Colonic mucosa (tissue), 4 donors: Measurements from ENCODE around the gene IL17RD. TPM values are rescaled to one million over a fixed set of nuclear protein-coding genes. Genes with fewer than 3 reads are reported as not detected.

Experiments used
- DNase-seq: peaks from one replicate; pipeline ENCODE4 v3.0.0-alpha.2; 2020
- H3K27ac ChIP-seq: fragments of 200-600 bp; one replicate; pipeline ENCODE4 v1.8.0; 2021
- H3K27me3 ChIP-seq: fragments of 200-600 bp; one replicate; pipeline ENCODE4 v1.8.0; 2021
- H3K36me3 ChIP-seq: fragments of 200-600 bp; one replicate; pipeline ENCODE4 v1.8.0; 2021
- H3K4me1 ChIP-seq: fragments of 200-600 bp; one replicate; pipeline ENCODE4 v1.8.0; 2021; ENCODE audit warnings: mild to moderate bottlenecking
- H3K4me3 ChIP-seq: fragments of 200-600 bp; one replicate; pipeline ENCODE4 v1.8.0; 2021
- H3K9ac ChIP-seq, 2 donors: one replicate each; pipeline ENCODE4 v1.7.0; 2013; ENCODE audit warnings: control low read depth in 2 of 2, low read depth in 2 of 2, low read length in 2 of 2
- H3K9me3 ChIP-seq: fragments of 200-600 bp; one replicate; pipeline ENCODE4 v1.8.0; 2021
- CTCF ChIP-seq: fragments of 200-600 bp; IDR thresholded peaks from one replicate; pipeline ENCODE4 v1.8.0; 2022; ENCODE audit warnings: antibody characterized with exemption, mild to moderate bottlenecking
- intact Hi-C: fragments of 100-400 bp; cut with DNase I; formaldehyde crosslinking; loops from one replicate; pipeline ENCODE4 v1.14.1; 2022
- total RNA-seq, 2 donors: library from RNA; stranded (reverse); fragmentation: NEBNext Ultra II Directional in 1 of 2; extraction: Animal tissue kit (Norgen Biotek cat#: 25700) in 1 of 2; gene quantifications; one replicate each; pipeline ENCODE4 v1.2.1, GENCODE V29; 2021
- donor health status: healthy.
- donor health status: DM: no; HTN: no; CAD: no.
- donor health status: DM: no; HTN: no; CAD: no.

Gene IL17RD
- total RNA-seq, 2 donors from 2014 or later = 2.0 to 5.6 TPM

DNA sequence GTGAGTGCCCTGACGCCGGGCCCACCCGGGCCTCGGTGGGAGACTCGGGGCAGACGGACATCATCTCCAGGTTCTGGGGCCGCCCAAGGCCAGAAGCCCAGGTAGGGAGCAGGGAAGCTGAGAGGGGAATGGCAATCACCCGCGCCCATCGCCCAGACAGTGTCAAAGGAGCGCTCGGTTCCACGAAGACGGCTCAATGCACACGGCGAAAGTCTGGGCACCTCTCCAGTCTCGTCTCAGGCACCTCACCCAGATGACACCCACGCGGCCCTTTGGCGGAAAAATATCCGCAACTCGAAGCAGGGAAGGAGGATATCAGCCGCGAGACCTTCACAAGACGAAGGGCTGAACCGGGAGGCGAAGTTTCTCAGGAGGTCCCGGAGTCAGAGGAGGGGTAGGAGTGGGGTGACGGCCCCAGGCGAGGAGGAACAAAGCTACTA, 916 bp downstream of the IL17RD start:
- H3K9ac ChIP-seq = no peak overlapping the region

GRCh38 chr3:57163751-57164150, 1.4 kb downstream of the IL17RD start:
- Histone ChIP-seq H3K9me3 (no peaks in the 10 kb centered on the region), H3K9ac (no peak overlapping the region), H3K4me3 (peak overlapping the region; percentile 80), H3K27me3 (peaks cover 7% of the 10 kb centered on the region), H3K27ac (no peak overlapping the region), H3K4me1 (peaks cover 13% of the 10 kb centered on the region), H3K36me3 (no peaks in the 10 kb centered on the region)
- no peak for DNase-seq
- intact Hi-C loops = no loop called here
- no peak for TF ChIP-seq CTCF

More for the DNA sequence above, 916 bp downstream of the IL17RD start:
- H3K4me1 ChIP-seq = peaks cover 11% of the 10 kb centered on the region
- DNase-seq = peak; percentile 31
- no peaks in the 10 kb centered on the region for H3K9me3 ChIP-seq
- H3K27ac ChIP-seq = no peak overlapping the region
- H3K36me3 ChIP-seq = no peaks in the 10 kb centered on the region
- no peak for TF ChIP-seq CTCF
- H3K27me3 ChIP-seq = peaks cover 7% of the 10 kb centered on the region
- peak overlapping the region; percentile 80 for H3K4me3 ChIP-seq
- intact Hi-C loops = no loop called here

DNA sequence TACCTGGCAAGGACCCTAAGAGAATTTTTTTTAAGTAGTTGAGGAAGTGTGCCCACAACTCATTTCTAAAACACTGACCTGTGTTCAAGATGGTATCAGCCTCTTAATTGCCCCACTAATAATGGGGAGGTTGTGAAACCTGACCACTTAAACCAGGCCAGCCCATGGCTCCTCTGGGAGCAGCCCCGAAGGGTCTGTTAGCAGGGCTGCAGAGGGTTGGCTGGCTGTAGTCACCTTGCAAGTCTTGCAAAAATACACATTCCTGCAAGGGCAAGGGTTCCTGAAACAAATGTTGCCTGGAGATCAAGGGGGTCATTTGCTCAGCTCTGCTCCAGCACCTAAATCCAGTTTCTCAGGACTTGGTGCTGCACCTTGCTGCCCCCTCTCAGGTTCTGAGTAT, 3.2 kb downstream of the IL17RD start:
- TF ChIP-seq CTCF = no peak
- peaks cover 7% of the 10 kb centered on the region for H3K27me3 ChIP-seq
- H3K27ac ChIP-seq = no peak overlapping the region
- no peak overlapping the region for H3K9ac ChIP-seq
- H3K36me3 ChIP-seq = no peaks in the 10 kb centered on the region
- H3K4me1 ChIP-seq = peaks cover 13% of the 10 kb centered on the region
- H3K9me3 ChIP-seq = no peaks in the 10 kb centered on the region
- no peak for DNase-seq
- intact Hi-C loops = no loop called here
- no peak overlapping the region for H3K4me3 ChIP-seq

DNA sequence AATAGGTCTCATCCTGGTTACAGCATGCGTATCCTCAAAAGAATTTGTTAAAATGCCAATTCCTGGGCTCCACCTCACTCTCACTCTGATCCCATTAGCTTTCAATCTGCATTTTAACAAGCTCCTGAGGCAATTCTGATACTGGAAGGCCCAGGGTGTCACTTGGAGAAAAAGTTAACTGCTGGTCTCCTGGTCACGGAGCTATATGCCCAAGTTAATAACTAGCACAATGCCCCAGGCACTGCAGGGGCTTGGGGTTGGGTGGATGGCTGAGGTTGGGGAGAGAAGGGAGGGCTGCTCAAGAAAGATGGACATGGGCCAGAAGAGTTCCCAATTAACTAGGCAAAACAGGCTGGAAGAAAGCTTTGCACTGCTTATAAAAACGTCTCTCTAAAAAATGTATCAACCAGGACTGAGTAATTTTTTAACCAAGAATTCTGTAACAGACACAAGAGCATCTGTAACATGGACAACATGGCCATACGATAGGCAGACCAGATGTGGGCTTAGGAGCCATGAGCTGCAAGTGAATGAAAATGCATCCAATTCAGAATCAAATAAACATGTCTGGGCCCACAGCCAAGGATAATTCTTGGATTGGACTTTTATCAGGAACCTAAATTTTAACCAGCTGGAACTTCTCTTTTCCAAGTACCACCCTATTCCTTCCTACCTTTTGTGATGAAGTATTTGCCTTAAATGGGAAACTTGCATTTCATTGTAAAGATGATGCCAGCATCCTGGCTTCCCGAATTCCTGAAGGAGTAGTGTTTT, 4.2 kb downstream of the IL17RD start:
- intact Hi-C loops = no loop called here
- H3K27ac ChIP-seq = no peak overlapping the region
- H3K4me3 ChIP-seq = no peak overlapping the region
- H3K9ac ChIP-seq = no peak overlapping the region
- H3K36me3 ChIP-seq = no peaks in the 10 kb centered on the region
- peaks cover 7% of the 10 kb centered on the region for H3K27me3 ChIP-seq
- no peaks in the 10 kb centered on the region for H3K9me3 ChIP-seq
- DNase-seq = peak; percentile 68
- TF ChIP-seq CTCF = no peak
- H3K4me1 ChIP-seq = peaks cover 13% of the 10 kb centered on the region

DNA sequence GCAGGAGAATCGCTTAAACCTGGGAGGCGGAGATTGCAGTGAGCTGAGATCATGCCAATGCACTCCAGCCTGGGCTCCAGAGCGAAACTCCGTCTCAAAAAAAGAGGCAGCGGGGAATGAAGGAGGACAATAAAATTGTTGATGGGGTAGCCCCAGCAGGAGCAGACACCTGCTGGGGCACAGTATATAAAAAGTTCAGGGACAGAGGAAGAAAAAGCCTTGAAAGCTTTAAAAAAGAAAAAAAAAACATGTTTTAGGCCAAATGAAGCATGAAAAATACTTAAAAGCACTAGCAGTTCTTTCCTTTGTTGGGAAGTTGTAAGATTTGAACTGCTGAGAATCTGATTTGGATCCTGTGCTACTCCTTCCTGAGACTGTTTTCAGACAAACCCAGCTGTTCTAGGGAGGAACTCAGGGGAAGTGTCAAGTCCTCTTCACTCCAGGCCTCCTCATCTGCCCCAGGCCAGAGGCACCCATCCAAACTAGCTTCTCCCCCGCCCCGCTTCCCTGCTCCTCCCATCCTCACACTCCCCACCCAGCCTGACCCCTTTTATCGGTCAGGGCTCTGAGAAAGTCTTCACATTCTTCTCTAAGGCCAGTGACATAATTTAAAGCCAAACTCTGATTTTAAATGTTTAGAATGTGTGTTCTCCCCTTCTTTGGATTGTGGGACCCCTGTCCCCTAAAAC, 4.9 kb downstream of the IL17RD start:
- Histone ChIP-seq H3K4me3 (no peak overlapping the region), H3K27ac (no peak overlapping the region), H3K4me1 (peaks cover 13% of the 10 kb centered on the region), H3K27me3 (peaks cover 7% of the 10 kb centered on the region), H3K9ac (no peak overlapping the region), H3K36me3 (no peaks in the 10 kb centered on the region), H3K9me3 (no peaks in the 10 kb centered on the region)
- TF ChIP-seq CTCF = no peak
- intact Hi-C loops = no loop called here
- DNase-seq = peak; percentile 36
